GM23338 (cell line): Measurements from ENCODE around the gene GPSM1.

Source experiments
- CREB1 ChIP-seq: fragments of 250-450 bp; sonication (Bioruptor Pico); IDR thresholded peaks from 2 replicates; pipeline ENCODE4 v1.5.0; 2020; ENCODE audit warnings: low read depth, mild to moderate bottlenecking, moderate library complexity
- EZH2 ChIP-seq: fragments of 200-600 bp; sonication (generic); IDR thresholded peaks from one replicate; pipeline ENCODE4 v1.8.0; 2017; ENCODE audit warnings: antibody characterized with exemption, mild to moderate bottlenecking, low read depth; ENCODE audit not compliant: unreplicated experiment
- EZH2phosphoT487 ChIP-seq: fragments of 200-600 bp; sonication (generic); IDR thresholded peaks from one replicate; pipeline ENCODE4 v1.8.1; 2018; ENCODE audit warnings: antibody characterized with exemption; ENCODE audit not compliant: unreplicated experiment
- POLR2AphosphoS5 ChIP-seq: IDR thresholded peaks from 2 replicates; pipeline ENCODE4 v1.6.1; 2016; ENCODE audit warnings: antibody characterized with exemption, low read depth
- STAT1 ChIP-seq: IDR thresholded peaks from one replicate; pipeline ENCODE4 v1.6.1; 2016; ENCODE audit warnings: antibody characterized with exemption; ENCODE audit not compliant: unreplicated experiment
- ZNF331 ChIP-seq: fragments of 250-450 bp; sonication (Bioruptor Pico); IDR thresholded peaks from 2 replicates; pipeline ENCODE4 v1.5.0; 2020; ENCODE audit warnings: low read depth, mild to moderate bottlenecking, moderate library complexity
- TF ChIP-seq, protein P1 (sequence below), 2 experiments: fragments of 200-600 bp in 1 of 2; sonication (generic) in 1 of 2; conservative IDR thresholded peaks; 2 replicates each; pipeline versions ENCODE4 v1.5.1 to v1.6.1; 2016 to 2017; ENCODE audit warnings: antibody characterized with exemption in 2 of 2, low read depth in 2 of 2, mild to moderate bottlenecking in 2 of 2, moderate library complexity in 1 of 2
- TF ChIP-seq, protein P2 (sequence below): IDR thresholded peaks from one replicate; pipeline ENCODE4 v1.6.1; 2018; ENCODE audit warnings: antibody characterized with exemption; ENCODE audit not compliant: unreplicated experiment

DNA sequence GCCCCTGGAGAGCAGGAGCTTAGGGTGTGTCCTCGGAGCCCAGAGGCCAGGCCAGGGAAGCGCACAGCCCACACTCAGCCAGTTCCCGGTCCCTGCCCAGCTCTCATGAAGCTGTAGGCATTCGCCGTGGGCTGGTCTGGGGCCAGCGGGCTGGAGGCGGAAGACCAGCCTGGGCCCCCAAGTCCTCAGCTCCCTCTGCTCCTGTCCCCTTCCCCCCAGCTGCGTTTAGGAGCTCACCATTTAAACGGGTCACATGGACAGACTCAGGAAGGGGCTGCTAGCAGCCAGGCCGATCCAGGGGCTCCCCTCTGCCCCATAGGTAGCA is 18.8 kb downstream of the GPSM1 start:
- TF ChIP-seq, protein P1, sequence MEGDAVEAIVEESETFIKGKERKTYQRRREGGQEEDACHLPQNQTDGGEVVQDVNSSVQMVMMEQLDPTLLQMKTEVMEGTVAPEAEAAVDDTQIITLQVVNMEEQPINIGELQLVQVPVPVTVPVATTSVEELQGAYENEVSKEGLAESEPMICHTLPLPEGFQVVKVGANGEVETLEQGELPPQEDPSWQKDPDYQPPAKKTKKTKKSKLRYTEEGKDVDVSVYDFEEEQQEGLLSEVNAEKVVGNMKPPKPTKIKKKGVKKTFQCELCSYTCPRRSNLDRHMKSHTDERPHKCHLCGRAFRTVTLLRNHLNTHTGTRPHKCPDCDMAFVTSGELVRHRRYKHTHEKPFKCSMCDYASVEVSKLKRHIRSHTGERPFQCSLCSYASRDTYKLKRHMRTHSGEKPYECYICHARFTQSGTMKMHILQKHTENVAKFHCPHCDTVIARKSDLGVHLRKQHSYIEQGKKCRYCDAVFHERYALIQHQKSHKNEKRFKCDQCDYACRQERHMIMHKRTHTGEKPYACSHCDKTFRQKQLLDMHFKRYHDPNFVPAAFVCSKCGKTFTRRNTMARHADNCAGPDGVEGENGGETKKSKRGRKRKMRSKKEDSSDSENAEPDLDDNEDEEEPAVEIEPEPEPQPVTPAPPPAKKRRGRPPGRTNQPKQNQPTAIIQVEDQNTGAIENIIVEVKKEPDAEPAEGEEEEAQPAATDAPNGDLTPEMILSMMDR (conservative IDR thresholded peaks at IDR 0.05; ENCODE audit: low read depth in 2 of 2), result no peak
- TF ChIP-seq, protein P2, sequence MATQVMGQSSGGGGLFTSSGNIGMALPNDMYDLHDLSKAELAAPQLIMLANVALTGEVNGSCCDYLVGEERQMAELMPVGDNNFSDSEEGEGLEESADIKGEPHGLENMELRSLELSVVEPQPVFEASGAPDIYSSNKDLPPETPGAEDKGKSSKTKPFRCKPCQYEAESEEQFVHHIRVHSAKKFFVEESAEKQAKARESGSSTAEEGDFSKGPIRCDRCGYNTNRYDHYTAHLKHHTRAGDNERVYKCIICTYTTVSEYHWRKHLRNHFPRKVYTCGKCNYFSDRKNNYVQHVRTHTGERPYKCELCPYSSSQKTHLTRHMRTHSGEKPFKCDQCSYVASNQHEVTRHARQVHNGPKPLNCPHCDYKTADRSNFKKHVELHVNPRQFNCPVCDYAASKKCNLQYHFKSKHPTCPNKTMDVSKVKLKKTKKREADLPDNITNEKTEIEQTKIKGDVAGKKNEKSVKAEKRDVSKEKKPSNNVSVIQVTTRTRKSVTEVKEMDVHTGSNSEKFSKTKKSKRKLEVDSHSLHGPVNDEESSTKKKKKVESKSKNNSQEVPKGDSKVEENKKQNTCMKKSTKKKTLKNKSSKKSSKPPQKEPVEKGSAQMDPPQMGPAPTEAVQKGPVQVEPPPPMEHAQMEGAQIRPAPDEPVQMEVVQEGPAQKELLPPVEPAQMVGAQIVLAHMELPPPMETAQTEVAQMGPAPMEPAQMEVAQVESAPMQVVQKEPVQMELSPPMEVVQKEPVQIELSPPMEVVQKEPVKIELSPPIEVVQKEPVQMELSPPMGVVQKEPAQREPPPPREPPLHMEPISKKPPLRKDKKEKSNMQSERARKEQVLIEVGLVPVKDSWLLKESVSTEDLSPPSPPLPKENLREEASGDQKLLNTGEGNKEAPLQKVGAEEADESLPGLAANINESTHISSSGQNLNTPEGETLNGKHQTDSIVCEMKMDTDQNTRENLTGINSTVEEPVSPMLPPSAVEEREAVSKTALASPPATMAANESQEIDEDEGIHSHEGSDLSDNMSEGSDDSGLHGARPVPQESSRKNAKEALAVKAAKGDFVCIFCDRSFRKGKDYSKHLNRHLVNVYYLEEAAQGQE, result no peak
- TF ChIP-seq EZH2 (no peak), CREB1 (CRISPR knock-in tag) (no peak), ZNF331 (CRISPR knock-in tag) (no peak), EZH2phosphoT487 (no peak), POLR2AphosphoS5 (no peak), STAT1 (no peak)
